ENCODE measurements around the gene TXN2. TPM values are rescaled to one million over a fixed set of nuclear protein-coding genes. Genes with fewer than 3 reads are reported as not detected.

TXN2 gene
- total RNA-seq, 1 experiment from 2014 or later: 58.6 TPM

DNA sequence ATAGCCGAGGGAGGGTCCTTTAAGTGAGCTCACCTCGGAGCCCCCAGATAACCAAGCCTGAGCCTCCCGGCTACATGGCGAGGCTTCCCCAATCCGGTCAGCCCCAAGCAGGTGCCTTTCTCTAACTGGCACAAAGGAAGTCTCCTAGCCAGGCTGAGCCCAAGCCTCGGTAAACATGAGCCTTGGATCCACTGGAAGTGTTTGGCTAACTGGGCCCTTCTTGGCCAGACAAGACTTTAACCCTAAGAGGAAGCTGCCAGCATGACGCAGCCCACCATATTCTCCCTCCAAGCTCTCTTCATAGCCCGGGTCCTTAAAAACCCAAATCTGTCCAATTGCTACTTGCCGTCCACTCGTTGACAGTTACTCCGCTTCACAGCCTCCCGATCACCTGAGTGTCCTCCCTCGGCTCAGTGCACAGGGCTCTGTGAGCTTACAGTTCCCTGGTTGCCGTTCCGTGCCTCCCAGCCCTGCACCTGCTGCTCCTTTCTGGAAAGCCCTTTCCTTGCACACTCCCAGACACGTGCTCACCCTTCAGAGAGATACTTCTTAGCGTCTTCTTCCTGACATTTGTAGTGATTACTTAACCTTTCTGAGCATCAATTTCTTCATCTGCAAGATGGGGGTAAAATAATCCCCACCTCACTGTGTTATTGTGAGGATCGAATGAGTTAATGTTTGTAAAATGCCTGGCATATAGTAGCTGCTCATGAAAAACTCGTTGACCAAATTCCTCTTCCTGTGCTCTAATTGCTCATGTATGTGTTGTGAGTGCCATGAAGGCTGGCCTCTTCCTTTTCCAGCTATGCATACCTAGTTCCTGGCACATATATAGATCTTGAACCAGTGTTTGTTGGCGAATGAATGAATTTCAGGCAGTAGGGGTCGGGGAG, 25.6 kb downstream of the TXN2 start:
- Mint-ChIP-seq H3K27me3 (ENCODE audit: low read depth) (peaks cover 4% of the 10 kb centered on the region; the same call in 1 of the 2 replicates), H3K4me3 (peak overlapping the region; percentile 27 to 31; a peak in 4 of 5 replicates), H3K36me3 (ENCODE audit: insufficient read depth in 1 of 3, low read depth in 3 of 3) (no peaks in the 10 kb centered on the region; a peak in 1 of 7 replicates), H3K9me3 (no peaks in the 10 kb centered on the region; a peak in 2 of 5 replicates), H3K27ac (peak overlapping the region in 2 of 3 experiments; percentile 61 to 88; a peak in 5 of 7 replicates), H3K4me1 (peaks cover 33 to 42% of the 10 kb centered on the region in 2 experiments)
- Histone ChIP-seq H2AFZ (ENCODE audit: low read length) (no peak overlapping the region), H3K4me1 (ENCODE audit: insufficient read depth, low read length) (no peaks in the 10 kb centered on the region; the same call in 1 of the 2 replicates), H4K91ac (ENCODE audit: insufficient read length, low read depth, low read length) (no peak overlapping the region), H3K27me3 (ENCODE audit: insufficient read depth, low read length) (no peaks in the 10 kb centered on the region), H2BK5ac (ENCODE audit: insufficient read length, low read length) (no peak overlapping the region), H3T11ph (ENCODE audit: low read length) (no peak overlapping the region), H3K9me3 (ENCODE audit: control insufficient read depth, low read depth, low read length) (no peaks in the 10 kb centered on the region), H3K4ac (ENCODE audit: low read depth, low read length) (peak overlapping the region; percentile 15; the same call in 1 of the 2 replicates), H4K8ac (replicated peaks; ENCODE audit: insufficient read length, low read depth, low read length) (no peak overlapping the region), H3K9ac (ENCODE audit: extremely low read depth, insufficient read length, low read length) (no peak overlapping the region), H3K56ac (ENCODE audit: insufficient read length, low read depth, low read length) (no peak overlapping the region), H2BK120ac (ENCODE audit: low read depth, low read length, poor library complexity, severe bottlenecking) (peak overlapping the region; percentile 94), H3K18ac (ENCODE audit: insufficient read length, low read depth, low read length) (peak overlapping the region; percentile 95), H2AK5ac (ENCODE audit: insufficient read length, low read length) (no peak overlapping the region), H3K14ac (ENCODE audit: insufficient read depth, low read length) (peak overlapping the region; percentile 95), H3K23ac (ENCODE audit: insufficient read length, low read depth, low read length) (no peak overlapping the region), H3K79me2 (ENCODE audit: insufficient read depth, low read length) (no peaks in the 10 kb centered on the region), H3K23me2 (ENCODE audit: insufficient read length, low read depth, low read length, poor library complexity, severe bottlenecking) (peaks cover 9% of the 10 kb centered on the region), H3K4me2 (ENCODE audit: insufficient read depth, insufficient read length, low read length) (peak overlapping the region; percentile 59), H4K5ac (ENCODE audit: insufficient read length, low read depth, low read length) (no peak overlapping the region), H2BK15ac (ENCODE audit: low read depth, low read length) (no peak overlapping the region), H3K27ac (ENCODE audit: insufficient read length, low read depth, low read length) (no peak overlapping the region), H4K20me1 (ENCODE audit: control insufficient read depth, insufficient read depth, insufficient read length) (no peaks in the 10 kb centered on the region), H3K79me1 (ENCODE audit: insufficient read depth, low read depth, low read length, poor library complexity, severe bottlenecking) (no peaks in the 10 kb centered on the region), H2BK12ac (ENCODE audit: insufficient read length, low read depth, low read length) (no peak overlapping the region), H2BK20ac (ENCODE audit: low read depth, low read length, poor library complexity, severe bottlenecking) (peak overlapping the region; percentile 65)
- no CpG with 5 or more reads among the region's 21 CpGs for WGBS (ENCODE audit: extremely low coverage, insufficient read length, low lambda C conversion rate)
- DNase-seq: no peak
- TF ChIP-seq, protein P1, sequence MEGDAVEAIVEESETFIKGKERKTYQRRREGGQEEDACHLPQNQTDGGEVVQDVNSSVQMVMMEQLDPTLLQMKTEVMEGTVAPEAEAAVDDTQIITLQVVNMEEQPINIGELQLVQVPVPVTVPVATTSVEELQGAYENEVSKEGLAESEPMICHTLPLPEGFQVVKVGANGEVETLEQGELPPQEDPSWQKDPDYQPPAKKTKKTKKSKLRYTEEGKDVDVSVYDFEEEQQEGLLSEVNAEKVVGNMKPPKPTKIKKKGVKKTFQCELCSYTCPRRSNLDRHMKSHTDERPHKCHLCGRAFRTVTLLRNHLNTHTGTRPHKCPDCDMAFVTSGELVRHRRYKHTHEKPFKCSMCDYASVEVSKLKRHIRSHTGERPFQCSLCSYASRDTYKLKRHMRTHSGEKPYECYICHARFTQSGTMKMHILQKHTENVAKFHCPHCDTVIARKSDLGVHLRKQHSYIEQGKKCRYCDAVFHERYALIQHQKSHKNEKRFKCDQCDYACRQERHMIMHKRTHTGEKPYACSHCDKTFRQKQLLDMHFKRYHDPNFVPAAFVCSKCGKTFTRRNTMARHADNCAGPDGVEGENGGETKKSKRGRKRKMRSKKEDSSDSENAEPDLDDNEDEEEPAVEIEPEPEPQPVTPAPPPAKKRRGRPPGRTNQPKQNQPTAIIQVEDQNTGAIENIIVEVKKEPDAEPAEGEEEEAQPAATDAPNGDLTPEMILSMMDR (conservative IDR thresholded peaks at IDR 0.05): no peak
